ENCODE results near the gene CCDC83. TPM values are rescaled to one million over a fixed set of nuclear protein-coding genes. Genes with fewer than 3 reads are reported as not detected.

CCDC83 gene
- total and polyA plus RNA-seq, 2 experiments from 2014 or later: not detected

GRCh38 chr11:85898456-85898855 is 43.3 kb downstream of the CCDC83 start:
- no peak overlapping the region for H2AFZ ChIP-seq
- no peaks in the 10 kb centered on the region for H3K36me3 ChIP-seq (ENCODE audit: low read depth)
- no peaks in the 10 kb centered on the region for H3K27me3 ChIP-seq (replicated peaks; ENCODE audit: insufficient read depth)
- no peak overlapping the region for H3K9ac ChIP-seq
- no peaks in the 10 kb centered on the region for H3K9me3 ChIP-seq (ENCODE audit: low read depth)
- 53 to 59% methylated on average over 2 of the region's 2 CpGs for WGBS, 2 experiments (ENCODE audit: low coverage in 1 of 2, low lambda C conversion rate in 2 of 2, missing lambda C conversion rate in 2 of 2)
- H3K4me1 ChIP-seq (ENCODE audit: insufficient read depth): 0 out of 2 replicates have a peak, but pooled peaks cover 7% of the 10 kb centered on the region
- H3K9me2 ChIP-seq (ENCODE audit: insufficient read depth): no peaks in the 10 kb centered on the region
- no peak overlapping the region for H3K27ac ChIP-seq
- H3K4me3 ChIP-seq: no peak overlapping the region
- DNase-seq: peak; percentile 20
- no peaks in the 10 kb centered on the region for H3F3A ChIP-seq (ENCODE audit: insufficient read depth)
- no peaks in the 10 kb centered on the region for H4K20me1 ChIP-seq (ENCODE audit: insufficient read depth)
- no peak for TF ChIP-seq EZH2 (IDR thresholded peaks at IDR 0.05; ENCODE audit: insufficient read depth, poor library complexity, severe bottlenecking)
- in situ Hi-C loops (cut with MboI): no loop called here
- no peaks in the 10 kb centered on the region for H3K79me2 ChIP-seq (ENCODE audit: insufficient read depth)
- no peak overlapping the region for H3K4me2 ChIP-seq (ENCODE audit: unreplicated experiment)

- DNase-seq: no peak
- Histone ChIP-seq H4K20me1 (ENCODE audit: insufficient read depth) (no peaks in the 10 kb centered on the region), H3K9me2 (ENCODE audit: insufficient read depth) (no peaks in the 10 kb centered on the region), H3K4me2 (ENCODE audit: unreplicated experiment) (no peak overlapping the region), H3K9ac (no peak overlapping the region), H3K27ac (no peak overlapping the region), H3K4me3 (no peak overlapping the region), H3K36me3 (ENCODE audit: low read depth) (no peaks in the 10 kb centered on the region), H3F3A (ENCODE audit: insufficient read depth) (no peaks in the 10 kb centered on the region), H3K4me1 (ENCODE audit: insufficient read depth) (0 out of 2 replicates have a peak, but pooled peaks cover 4% of the 10 kb centered on the region), H3K9me3 (ENCODE audit: low read depth) (no peaks in the 10 kb centered on the region), H3K27me3 (replicated peaks; ENCODE audit: insufficient read depth) (no peaks in the 10 kb centered on the region), H2AFZ (no peak overlapping the region), H3K79me2 (ENCODE audit: insufficient read depth) (no peaks in the 10 kb centered on the region)
- TF ChIP-seq EZH2phosphoT487 (IDR thresholded peaks at IDR 0.05; ENCODE audit: insufficient read depth, low read depth): no peak
- no peak for TF ChIP-seq EZH2 (IDR thresholded peaks at IDR 0.05; ENCODE audit: insufficient read depth, poor library complexity, severe bottlenecking)
- WGBS, 2 experiments (ENCODE audit: low coverage in 1 of 2, low lambda C conversion rate in 2 of 2, missing lambda C conversion rate in 2 of 2): 93 to 98% methylated on average over 3 of the region's 3 CpGs
- in situ Hi-C loops (cut with MboI): no loop called here
Measured at GRCh38 chr11:85902353-85902752, 47.2 kb downstream of the CCDC83 start.

GRCh38 chr11:85903406-85903805 is 48.2 kb downstream of the CCDC83 start:
- 78 to 87% methylated on average over 4 of the region's 4 CpGs for WGBS, 2 experiments (ENCODE audit: low coverage in 1 of 2, low lambda C conversion rate in 2 of 2, missing lambda C conversion rate in 2 of 2)
- in situ Hi-C loops (cut with MboI): no loop called here
- H3K4me2 ChIP-seq (ENCODE audit: unreplicated experiment): no peak overlapping the region
- 0 out of 2 replicates have a peak, but pooled peaks cover 1% of the 10 kb centered on the region for H3K4me1 ChIP-seq (ENCODE audit: insufficient read depth)
- no peak for TF ChIP-seq EZH2phosphoT487 (IDR thresholded peaks at IDR 0.05; ENCODE audit: insufficient read depth, low read depth)
- no peak for TF ChIP-seq EZH2 (IDR thresholded peaks at IDR 0.05; ENCODE audit: insufficient read depth, poor library complexity, severe bottlenecking)
- H3K9me2 ChIP-seq (ENCODE audit: insufficient read depth): no peaks in the 10 kb centered on the region
- no peaks in the 10 kb centered on the region for H3K9me3 ChIP-seq (ENCODE audit: low read depth)
- no peak overlapping the region for H3K27ac ChIP-seq
- H4K20me1 ChIP-seq (ENCODE audit: insufficient read depth): no peaks in the 10 kb centered on the region
- no peak overlapping the region for H3K4me3 ChIP-seq
- no peaks in the 10 kb centered on the region for H3K36me3 ChIP-seq (ENCODE audit: low read depth)
- no peak overlapping the region for H3K9ac ChIP-seq
- H3F3A ChIP-seq (ENCODE audit: insufficient read depth): no peaks in the 10 kb centered on the region
- no peak for DNase-seq
- no peak overlapping the region for H2AFZ ChIP-seq
- H3K79me2 ChIP-seq (ENCODE audit: insufficient read depth): no peaks in the 10 kb centered on the region
- H3K27me3 ChIP-seq (replicated peaks; ENCODE audit: insufficient read depth): no peaks in the 10 kb centered on the region

- no peak overlapping the region for H3K4me3 ChIP-seq
- in situ Hi-C loops (cut with MboI): no loop called here
- H3K4me1 ChIP-seq (ENCODE audit: insufficient read depth): no peaks in the 10 kb centered on the region
- H3K4me2 ChIP-seq (ENCODE audit: unreplicated experiment): no peak overlapping the region
- H3K36me3 ChIP-seq (ENCODE audit: low read depth): no peaks in the 10 kb centered on the region
- no peak for DNase-seq
- no peak overlapping the region for H2AFZ ChIP-seq
- H3K79me2 ChIP-seq (ENCODE audit: insufficient read depth): no peaks in the 10 kb centered on the region
- no peaks in the 10 kb centered on the region for H4K20me1 ChIP-seq (ENCODE audit: insufficient read depth)
- no peaks in the 10 kb centered on the region for H3K9me3 ChIP-seq (ENCODE audit: low read depth)
- no peak overlapping the region for H3K27ac ChIP-seq
- no peaks in the 10 kb centered on the region for H3K9me2 ChIP-seq (ENCODE audit: insufficient read depth)
- no peak overlapping the region for H3K9ac ChIP-seq
- no peaks in the 10 kb centered on the region for H3K27me3 ChIP-seq (replicated peaks; ENCODE audit: insufficient read depth)
- no peaks in the 10 kb centered on the region for H3F3A ChIP-seq (ENCODE audit: insufficient read depth)
- TF ChIP-seq EZH2phosphoT487 (IDR thresholded peaks at IDR 0.05; ENCODE audit: insufficient read depth, low read depth) (no peak), EZH2 (IDR thresholded peaks at IDR 0.05; ENCODE audit: insufficient read depth, poor library complexity, severe bottlenecking) (no peak)
- WGBS, 2 experiments (ENCODE audit: low coverage in 1 of 2, low lambda C conversion rate in 2 of 2, missing lambda C conversion rate in 2 of 2): 95% methylated on average over 3 of the region's 3 CpGs
Measured at GRCh38 chr11:85903811-85904210, 48.6 kb downstream of the CCDC83 start.

GRCh38 chr11:85912414-85912813 is 57.2 kb downstream of the CCDC83 start:
- Histone ChIP-seq H3K9me3 (ENCODE audit: low read depth) (no peaks in the 10 kb centered on the region), H3K36me3 (ENCODE audit: low read depth) (no peaks in the 10 kb centered on the region), H2AFZ (no peak overlapping the region), H3K4me3 (no peak overlapping the region), H3K27me3 (replicated peaks; ENCODE audit: insufficient read depth) (no peaks in the 10 kb centered on the region), H3K27ac (no peak overlapping the region), H3K4me1 (ENCODE audit: insufficient read depth) (no peaks in the 10 kb centered on the region), H3F3A (ENCODE audit: insufficient read depth) (no peaks in the 10 kb centered on the region), H3K9me2 (ENCODE audit: insufficient read depth) (no peaks in the 10 kb centered on the region), H3K79me2 (ENCODE audit: insufficient read depth) (no peaks in the 10 kb centered on the region), H4K20me1 (ENCODE audit: insufficient read depth) (no peaks in the 10 kb centered on the region), H3K4me2 (ENCODE audit: unreplicated experiment) (no peak overlapping the region), H3K9ac (no peak overlapping the region)
- in situ Hi-C loops (cut with MboI): no loop called here
- no peak for DNase-seq
- no peak for TF ChIP-seq EZH2phosphoT487 (IDR thresholded peaks at IDR 0.05; ENCODE audit: insufficient read depth, low read depth)
- TF ChIP-seq EZH2 (IDR thresholded peaks at IDR 0.05; ENCODE audit: insufficient read depth, poor library complexity, severe bottlenecking): no peak
- 80% methylated on average over 2 of the region's 2 CpGs for WGBS, 2 experiments (ENCODE audit: low coverage in 1 of 2, low lambda C conversion rate in 2 of 2, missing lambda C conversion rate in 2 of 2)

Measured in GM23248 (cell line).